C4-2B (cell line): ENCODE data around the gene FUBP3.

Source experiments
- ZFX ChIP-seq: fragments of 450-650 bp; IDR thresholded peaks from 2 replicates; pipeline ENCODE4 v1.6.1; 2017
- TF ChIP-seq, protein P1 (sequence below): fragments of 450-650 bp; conservative IDR thresholded peaks from 2 replicates; pipeline ENCODE4 v1.5.1; 2017; ENCODE audit warnings: mild to moderate bottlenecking

DNA sequence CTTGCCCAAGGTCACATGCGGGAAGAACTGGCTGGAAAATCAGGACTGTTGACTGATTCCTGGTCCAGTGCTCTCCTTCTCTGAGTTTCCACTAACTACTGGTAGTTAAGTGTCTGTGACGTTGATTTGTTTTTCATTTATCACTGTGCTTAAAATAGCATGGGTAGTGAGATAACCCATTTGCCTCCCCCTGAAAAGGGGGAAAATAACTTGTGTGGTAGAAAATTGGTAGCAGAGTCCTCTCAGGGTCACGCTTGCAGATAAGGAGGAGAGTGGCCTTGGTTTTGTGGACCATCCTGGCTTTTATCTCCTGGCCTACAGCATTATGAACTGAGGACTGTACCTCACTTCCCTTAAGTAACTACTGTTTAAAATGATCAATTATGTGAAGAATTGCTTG lies 10.9 kb downstream of the FUBP3 start:
- TF ChIP-seq, protein P1, sequence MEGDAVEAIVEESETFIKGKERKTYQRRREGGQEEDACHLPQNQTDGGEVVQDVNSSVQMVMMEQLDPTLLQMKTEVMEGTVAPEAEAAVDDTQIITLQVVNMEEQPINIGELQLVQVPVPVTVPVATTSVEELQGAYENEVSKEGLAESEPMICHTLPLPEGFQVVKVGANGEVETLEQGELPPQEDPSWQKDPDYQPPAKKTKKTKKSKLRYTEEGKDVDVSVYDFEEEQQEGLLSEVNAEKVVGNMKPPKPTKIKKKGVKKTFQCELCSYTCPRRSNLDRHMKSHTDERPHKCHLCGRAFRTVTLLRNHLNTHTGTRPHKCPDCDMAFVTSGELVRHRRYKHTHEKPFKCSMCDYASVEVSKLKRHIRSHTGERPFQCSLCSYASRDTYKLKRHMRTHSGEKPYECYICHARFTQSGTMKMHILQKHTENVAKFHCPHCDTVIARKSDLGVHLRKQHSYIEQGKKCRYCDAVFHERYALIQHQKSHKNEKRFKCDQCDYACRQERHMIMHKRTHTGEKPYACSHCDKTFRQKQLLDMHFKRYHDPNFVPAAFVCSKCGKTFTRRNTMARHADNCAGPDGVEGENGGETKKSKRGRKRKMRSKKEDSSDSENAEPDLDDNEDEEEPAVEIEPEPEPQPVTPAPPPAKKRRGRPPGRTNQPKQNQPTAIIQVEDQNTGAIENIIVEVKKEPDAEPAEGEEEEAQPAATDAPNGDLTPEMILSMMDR = no peak
- TF ChIP-seq ZFX = no peak
